Mesenchymal stem cell (in vitro differentiated cells and primary cell): Measurements from ENCODE around the gene BAIAP2.
A peak's percentile ranks its signal among the peaks of the same experiment; 100 is the strongest.

ENCODE experiments used
- DNase-seq: peaks from one replicate; pipeline ENCODE4 v3.0.0-alpha.2; 2013
- H2AFZ ChIP-seq: one replicate; pipeline ENCODE4 v1.6.1; 2013; ENCODE audit warnings: low read depth, mild to moderate bottlenecking, control low read depth, inconsistent platforms, low read length, moderate library complexity
- H2AK5ac ChIP-seq: 2 replicates; pipeline ENCODE4 v1.6.1; 2013; ENCODE audit warnings: low read length, moderate library complexity, mild to moderate bottlenecking, inconsistent platforms; ENCODE audit not compliant: severe bottlenecking
- H2BK120ac ChIP-seq: one replicate; pipeline ENCODE4 v1.6.1; 2013; ENCODE audit warnings: low read depth, mild to moderate bottlenecking, inconsistent platforms, low read length, moderate library complexity
- H2BK12ac ChIP-seq, 2 experiments: one replicate each; pipeline ENCODE4 v1.6.1; 2013; ENCODE audit warnings: inconsistent platforms in 2 of 2, low read length in 2 of 2, mild to moderate bottlenecking in 2 of 2, moderate library complexity in 2 of 2, control low read depth in 1 of 2
- H2BK15ac ChIP-seq: one replicate; pipeline ENCODE4 v1.6.1; 2013; ENCODE audit warnings: mild to moderate bottlenecking, low read depth, inconsistent platforms; ENCODE audit not compliant: poor library complexity, severe bottlenecking
- H2BK5ac ChIP-seq: 2 replicates; pipeline ENCODE4 v1.6.1; 2013; ENCODE audit warnings: low read depth, mild to moderate bottlenecking, low read length, control low read depth, inconsistent platforms; ENCODE audit not compliant: poor library complexity, severe bottlenecking
- H3K14ac ChIP-seq, 2 experiments: one replicate each; pipeline ENCODE4 v1.6.1; 2013; ENCODE audit warnings: inconsistent platforms in 2 of 2, low read length in 2 of 2, control low read depth in 1 of 2, mild to moderate bottlenecking in 1 of 2, moderate library complexity in 1 of 2
- H3K18ac ChIP-seq, 2 experiments: one replicate each; pipeline ENCODE4 v1.6.1; 2013; ENCODE audit warnings: inconsistent platforms in 2 of 2, low read length in 2 of 2, control low read depth in 1 of 2, low read depth in 1 of 2, mild to moderate bottlenecking in 1 of 2
- H3K23ac ChIP-seq, 2 experiments: one replicate each; pipeline ENCODE4 v1.6.1; 2013; ENCODE audit warnings: inconsistent platforms in 2 of 2, low read length in 2 of 2, mild to moderate bottlenecking in 2 of 2, moderate library complexity in 2 of 2, control low read depth in 1 of 2
- H3K27ac ChIP-seq: 2 replicates; pipeline ENCODE4 v1.5.1; 2013; ENCODE audit warnings: mild to moderate bottlenecking, moderate library complexity, low read length, control low read depth, inconsistent platforms; ENCODE audit not compliant: poor library complexity, severe bottlenecking
- H3K27me3 ChIP-seq, 2 experiments: 2 replicates each; pipeline versions ENCODE4 v1.6.1 to v1.7.0; 2013; ENCODE audit warnings: low read length in 2 of 2, mild to moderate bottlenecking in 2 of 2, moderate library complexity in 2 of 2, control low read depth in 1 of 2, inconsistent platforms in 1 of 2; ENCODE audit not compliant: control insufficient read depth in 1 of 2, insufficient read depth in 1 of 2
- H3K36me3 ChIP-seq, 2 experiments: 2 replicates each; pipeline versions ENCODE4 v1.6.1 to v1.7.0; 2013; ENCODE audit warnings: low read length in 2 of 2, control low read depth in 1 of 2, inconsistent platforms in 1 of 2, low read depth in 1 of 2, mild to moderate bottlenecking in 1 of 2; ENCODE audit not compliant: insufficient read depth in 2 of 2, control insufficient read depth in 1 of 2
- H3K4ac ChIP-seq, 2 experiments: one replicate each; pipeline ENCODE4 v1.6.1; 2013; ENCODE audit warnings: inconsistent platforms in 2 of 2, low read length in 2 of 2, mild to moderate bottlenecking in 2 of 2, moderate library complexity in 2 of 2, control low read depth in 1 of 2, low read depth in 1 of 2
- H3K4me1 ChIP-seq: 2 replicates; pipeline ENCODE4 v1.6.1; 2013; ENCODE audit warnings: low read depth, low read length, control low read depth; ENCODE audit not compliant: control insufficient read depth, insufficient read depth
- H3K4me2 ChIP-seq: 2 replicates; pipeline ENCODE4 v1.6.1; 2013; ENCODE audit warnings: low read length, mild to moderate bottlenecking, inconsistent platforms; ENCODE audit not compliant: poor library complexity, severe bottlenecking
- H3K4me3 ChIP-seq, 2 experiments: 2 replicates each; pipeline versions ENCODE4 v1.5.1 to v1.7.0; 2013; ENCODE audit warnings: low read length in 2 of 2, mild to moderate bottlenecking in 2 of 2, control low read depth in 1 of 2, low read depth in 1 of 2; ENCODE audit not compliant: insufficient read depth in 1 of 2
- H3K79me1 ChIP-seq: replicated peaks from 2 replicates; pipeline ENCODE4 v1.6.1; 2013; ENCODE audit warnings: mild to moderate bottlenecking, control low read depth, low read length, inconsistent platforms; ENCODE audit not compliant: poor library complexity, severe bottlenecking
- H3K9ac ChIP-seq: 2 replicates; pipeline ENCODE4 v1.7.0; 2013; ENCODE audit warnings: mild to moderate bottlenecking, low read length, moderate library complexity
- H3K9me3 ChIP-seq: 2 replicates; pipeline ENCODE4 v1.7.0; 2013; ENCODE audit warnings: mild to moderate bottlenecking, low read length; ENCODE audit not compliant: control insufficient read depth
- H4K8ac ChIP-seq: one replicate; pipeline ENCODE4 v1.6.1; 2013; ENCODE audit warnings: inconsistent platforms, mild to moderate bottlenecking, low read length, moderate library complexity
- H4K91ac ChIP-seq: one replicate; pipeline ENCODE4 v1.6.1; 2013; ENCODE audit warnings: mild to moderate bottlenecking, low read length, inconsistent platforms
- WGBS: methylation state at CpG from one replicate; pipeline ENCODE4 v1.1.7; 2013; ENCODE audit warnings: mixed read lengths; 5-methylcytosine and 5-hydroxymethylcytosine counted together

Gene BAIAP2

GRCh38 chr17:81096741-81097133 lies 61.8 kb downstream of the BAIAP2 start:
- Histone ChIP-seq H3K14ac (peak overlapping the region in 1 of 2 experiments; percentile 81), H2BK12ac (peak overlapping the region; percentile 75 to 80), H3K36me3 (peaks cover 15 to 70% of the 10 kb centered on the region in 2 experiments), H3K23ac (no peak overlapping the region), H3K4me2 (no peak overlapping the region), H3K9me3 (no peaks in the 10 kb centered on the region), H4K91ac (peak overlapping the region; percentile 56), H3K18ac (peak overlapping the region; percentile 41 to 93), H2BK15ac (peak overlapping the region; percentile 95), H3K4me1 (peaks cover 64% of the 10 kb centered on the region), H2AFZ (no peak overlapping the region), H4K8ac (peak overlapping the region; percentile 93), H3K79me1 (peaks cover 30% of the 10 kb centered on the region), H2BK120ac (peak overlapping the region; percentile 0), H3K4ac (peak overlapping the region; percentile 7 to 88), H2AK5ac (peak overlapping the region; percentile 25), H3K27me3 (no peaks in the 10 kb centered on the region), H3K9ac (peak overlapping the region; percentile 94), H3K4me3 (peak overlapping the region in 1 of 2 experiments; percentile 83), H2BK5ac (no peak overlapping the region), H3K27ac (no peak overlapping the region)
- DNase-seq: peak; percentile 56
- WGBS: 80% methylated on average over 5 of the region's 7 CpGs

GRCh38 chr17:81097134-81097942 lies 62.4 kb downstream of the BAIAP2 start:
- H4K91ac ChIP-seq: peak overlapping the region; percentile 58
- H3K36me3 ChIP-seq: peaks cover 16 to 70% of the 10 kb centered on the region in 2 experiments
- peak overlapping the region; percentile 95 for H2BK15ac ChIP-seq
- peak overlapping the region in 1 of 2 experiments; percentile 75 for H3K23ac ChIP-seq
- 16% methylated on average over 31 of the region's 31 CpGs for WGBS
- H3K14ac ChIP-seq: peak overlapping the region in 1 of 2 experiments; percentile 81
- DNase-seq: peak; percentile 90
- H3K9me3 ChIP-seq: no peaks in the 10 kb centered on the region
- H3K27me3 ChIP-seq: no peaks in the 10 kb centered on the region
- H3K4ac ChIP-seq: peak overlapping the region; percentile 88 to 90
- H2BK5ac ChIP-seq: no peak overlapping the region
- peak overlapping the region; percentile 74 to 93 for H3K18ac ChIP-seq
- H4K8ac ChIP-seq: peak overlapping the region; percentile 99
- H3K9ac ChIP-seq: peak overlapping the region; percentile 94
- peak overlapping the region; percentile 11 to 83 for H3K4me3 ChIP-seq
- peak overlapping the region; percentile 22 for H2BK120ac ChIP-seq
- H2BK12ac ChIP-seq: peak overlapping the region; percentile 75 to 82
- H3K27ac ChIP-seq: no peak overlapping the region
- peak overlapping the region; percentile 29 for H3K4me2 ChIP-seq
- peak overlapping the region; percentile 83 for H2AK5ac ChIP-seq
- H2AFZ ChIP-seq: no peak overlapping the region
- peaks cover 27% of the 10 kb centered on the region for H3K79me1 ChIP-seq
- peaks cover 68% of the 10 kb centered on the region for H3K4me1 ChIP-seq

DNA sequence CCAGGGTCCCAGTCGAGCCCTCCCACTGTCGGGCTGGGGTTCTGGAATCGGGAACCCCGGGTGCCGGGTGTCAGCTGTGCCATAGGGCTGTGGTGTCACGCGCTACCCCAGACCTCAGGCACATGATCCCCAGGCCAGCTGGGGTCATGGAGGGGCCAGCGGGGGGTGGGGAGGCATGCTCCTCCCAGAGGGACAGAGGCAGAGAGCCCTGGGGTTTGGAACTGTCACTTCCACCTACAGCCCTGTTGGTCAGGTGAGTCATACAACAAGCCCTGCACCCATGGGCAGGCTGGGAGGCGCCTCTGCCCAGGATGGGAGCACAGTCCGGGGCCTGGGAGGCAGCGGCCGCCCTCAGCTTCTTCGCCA lies 63.0 kb downstream of the BAIAP2 start:
- Histone ChIP-seq H2AFZ (no peak overlapping the region), H3K18ac (peak overlapping the region; percentile 37 to 74), H2BK120ac (peak overlapping the region; percentile 22), H3K4me3 (peak overlapping the region in 1 of 2 experiments; percentile 83), H3K4ac (peak overlapping the region; percentile 88 to 90), H3K27me3 (no peaks in the 10 kb centered on the region), H3K79me1 (peaks cover 27% of the 10 kb centered on the region), H3K4me2 (peak overlapping the region; percentile 25), H2BK15ac (no peak overlapping the region), H3K23ac (no peak overlapping the region), H3K36me3 (peaks cover 18 to 71% of the 10 kb centered on the region in 2 experiments), H4K91ac (peak overlapping the region; percentile 58), H3K27ac (no peak overlapping the region), H2BK5ac (no peak overlapping the region), H3K14ac (peak overlapping the region in 1 of 2 experiments; percentile 20), H2BK12ac (peak overlapping the region; percentile 1 to 82), H3K9me3 (no peaks in the 10 kb centered on the region), H4K8ac (peak overlapping the region; percentile 99), H2AK5ac (peak overlapping the region; percentile 83), H3K9ac (peak overlapping the region; percentile 94), H3K4me1 (peaks cover 64% of the 10 kb centered on the region)
- 83% methylated on average over 13 of the region's 13 CpGs for WGBS
- DNase-seq: peak; percentile 29

DNA sequence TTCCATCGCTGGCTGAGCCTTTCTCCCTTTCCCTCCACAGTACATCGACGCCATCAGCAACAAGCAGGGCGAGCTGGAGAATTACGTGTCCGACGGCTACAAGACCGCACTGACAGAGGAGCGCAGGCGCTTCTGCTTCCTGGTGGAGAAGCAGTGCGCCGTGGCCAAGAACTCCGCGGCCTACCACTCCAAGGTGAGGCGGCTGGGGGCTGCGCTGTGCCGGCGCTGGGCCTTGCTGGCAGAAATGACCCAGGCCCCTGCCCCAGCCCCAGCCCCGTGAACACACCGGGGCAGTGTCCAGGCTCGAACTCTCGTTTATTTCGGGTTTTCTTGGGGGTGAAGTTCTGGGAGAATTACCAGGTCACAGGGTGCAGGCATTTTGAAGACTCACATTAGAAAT lies 64.9 kb downstream of the BAIAP2 start:
- Histone ChIP-seq H2BK15ac (no peak overlapping the region), H3K27ac (no peak overlapping the region), H2BK120ac (no peak overlapping the region), H4K91ac (no peak overlapping the region), H2BK12ac (no peak overlapping the region), H3K14ac (no peak overlapping the region), H3K79me1 (peaks cover 20% of the 10 kb centered on the region), H3K4ac (no peak overlapping the region), H3K18ac (no peak overlapping the region), H2BK5ac (no peak overlapping the region), H4K8ac (no peak overlapping the region), H3K27me3 (no peaks in the 10 kb centered on the region), H3K36me3 (peaks cover 29 to 74% of the 10 kb centered on the region in 2 experiments), H3K23ac (no peak overlapping the region), H2AK5ac (no peak overlapping the region), H3K4me1 (peaks cover 47% of the 10 kb centered on the region), H3K4me3 (no peak overlapping the region), H2AFZ (no peak overlapping the region), H3K4me2 (no peak overlapping the region), H3K9me3 (no peaks in the 10 kb centered on the region), H3K9ac (no peak overlapping the region)
- DNase-seq: no peak
- WGBS: 96% methylated on average over 23 of the region's 23 CpGs
